ENCODE data around the gene FDXR.

FDXR gene

DNA sequence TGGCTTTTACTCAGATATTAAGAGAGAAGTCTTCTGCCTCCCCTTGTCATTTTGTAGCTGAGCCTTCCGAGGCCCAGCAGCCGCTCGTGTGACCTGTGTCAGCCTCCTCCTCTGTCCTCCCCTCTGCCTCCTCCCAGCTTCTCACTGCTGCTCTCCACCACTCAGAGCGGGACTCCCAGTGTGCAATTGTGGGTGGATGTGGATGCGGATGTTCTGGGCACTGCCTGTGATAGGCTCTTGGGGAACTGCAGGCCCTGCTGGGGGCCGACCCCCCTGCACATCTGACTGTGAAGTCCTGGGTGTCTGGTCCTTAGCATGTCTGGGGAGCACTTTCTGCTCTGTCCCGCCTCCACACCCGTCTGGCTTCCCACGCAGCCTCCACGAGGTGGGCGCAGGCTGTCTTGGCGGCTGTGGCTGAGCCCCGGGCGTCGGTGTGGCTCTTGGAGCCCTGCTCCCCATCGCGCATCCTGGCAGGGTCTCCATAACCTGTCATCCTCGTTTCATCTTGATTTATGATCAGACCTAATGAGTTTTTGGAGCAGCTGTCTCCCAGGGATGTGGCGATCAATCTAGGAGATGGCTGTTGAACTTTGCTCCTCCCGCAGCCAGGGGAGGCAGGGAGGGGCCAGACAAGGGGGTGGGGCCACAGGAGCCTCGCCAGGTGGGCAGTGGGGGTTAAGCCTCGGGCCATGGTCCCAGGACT, 41.2 kb downstream of the FDXR start:
- DNase-seq: no peak

DNA sequence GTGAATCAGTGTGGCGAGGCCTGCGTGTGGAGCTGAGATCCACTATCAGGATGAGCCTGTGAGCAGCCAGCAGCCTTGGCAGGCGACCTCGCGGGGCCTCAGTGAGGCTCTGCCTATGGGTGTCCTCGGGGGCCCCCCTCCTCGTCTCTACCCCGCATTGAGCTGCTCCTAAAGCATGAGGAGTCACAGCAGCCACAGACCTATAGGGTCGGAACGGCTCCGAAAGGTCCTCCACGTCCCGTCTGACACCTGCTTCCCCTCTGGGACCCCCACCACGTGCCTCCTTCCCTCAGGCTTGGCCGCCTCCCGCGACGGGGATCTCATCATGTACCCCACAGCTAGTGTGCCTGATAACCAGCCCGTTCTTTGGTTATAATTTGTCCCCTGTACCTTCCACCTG, 41.9 kb downstream of the FDXR start:
- DNase-seq: no peak

DNA sequence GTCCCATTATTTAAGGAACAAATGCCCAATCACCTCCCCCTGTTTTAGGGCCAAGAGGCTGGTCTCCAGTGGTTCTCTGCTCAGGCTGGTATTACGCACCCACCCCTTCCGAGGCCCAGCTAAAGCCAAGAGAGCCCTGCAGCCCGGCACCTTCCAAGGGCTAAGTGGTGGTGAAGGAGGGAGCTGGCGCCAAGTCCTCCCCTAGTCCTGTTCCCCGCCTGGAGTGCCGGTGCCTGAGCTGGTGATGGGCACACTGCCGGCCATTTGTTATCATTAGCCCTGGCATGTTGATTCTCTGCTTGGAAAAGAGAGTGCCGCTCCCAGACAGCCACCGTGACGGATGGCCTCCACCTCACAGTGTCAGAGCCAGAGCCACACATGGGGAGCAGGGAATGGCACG, 45.0 kb downstream of the FDXR start:
- no peak for DNase-seq

DNA sequence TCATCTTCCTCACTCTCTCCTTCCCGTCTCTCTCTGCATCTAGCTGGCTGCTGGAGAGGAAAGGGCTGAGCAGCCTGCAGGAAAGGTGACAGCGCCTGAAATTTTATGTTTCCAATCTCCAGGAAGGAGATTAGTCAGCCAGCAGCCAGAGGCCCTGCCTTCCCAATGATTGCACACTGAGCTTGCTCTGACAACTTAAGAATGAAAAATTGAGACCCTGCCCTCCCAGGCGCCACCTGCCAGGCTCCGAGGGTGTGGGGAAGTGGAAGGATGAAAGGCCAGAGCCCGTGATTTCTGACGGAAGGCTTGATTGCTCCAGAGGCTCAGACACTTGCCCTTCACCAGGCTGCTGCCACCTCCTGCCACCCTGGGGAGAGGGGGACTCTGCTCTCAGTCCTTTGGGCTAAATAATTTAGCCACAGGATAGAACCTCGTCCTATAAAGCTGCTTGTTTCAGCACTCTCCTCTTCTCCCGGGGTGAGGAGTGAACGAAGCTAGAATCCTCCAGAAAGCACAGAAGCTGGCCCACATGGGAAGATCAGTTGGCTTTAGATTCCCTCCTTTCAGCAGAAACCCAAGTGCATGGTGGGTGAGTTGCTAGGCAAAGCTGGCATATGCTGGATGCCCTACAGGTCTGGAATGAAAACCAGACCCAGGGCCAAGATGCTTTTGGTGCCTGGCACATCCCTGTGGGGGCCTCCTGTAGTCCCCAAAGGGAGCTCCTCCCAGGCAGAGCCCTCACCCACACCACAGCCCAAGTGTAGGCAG, 46.7 kb downstream of the FDXR start:
- no peak for DNase-seq

DNA sequence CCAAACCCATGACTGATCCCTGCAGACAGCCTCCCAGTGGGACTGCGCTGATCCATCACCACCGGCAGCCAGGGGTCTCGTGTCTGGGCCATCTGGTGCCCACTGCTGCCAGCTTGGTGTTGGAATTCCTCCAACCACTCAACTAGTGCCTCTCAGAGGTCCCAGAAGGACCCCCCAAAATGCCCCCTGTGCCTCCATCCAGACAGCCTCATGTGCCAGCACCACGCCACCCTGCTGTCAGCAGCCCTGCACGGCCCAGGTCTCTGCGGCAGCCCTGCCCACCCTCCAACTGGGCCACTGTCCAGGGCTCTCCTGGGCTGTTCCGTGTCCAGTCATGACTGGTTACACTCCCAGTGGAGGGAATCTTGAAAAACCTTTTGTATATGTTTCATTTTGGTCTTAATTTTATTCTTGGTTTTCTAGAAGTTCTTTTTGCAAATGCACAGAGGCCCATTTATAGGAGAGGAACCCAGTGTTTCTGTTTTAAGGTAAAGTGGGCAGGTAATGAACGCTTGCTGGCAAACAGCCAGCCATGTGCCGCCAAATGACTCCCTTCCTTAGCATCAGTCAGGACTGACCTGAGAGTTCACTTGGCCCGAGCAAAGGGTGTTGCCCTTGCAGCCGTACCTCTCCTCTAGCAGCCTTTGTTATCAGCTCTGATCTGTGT, 47.7 kb downstream of the FDXR start:
- no peak for DNase-seq

DNA sequence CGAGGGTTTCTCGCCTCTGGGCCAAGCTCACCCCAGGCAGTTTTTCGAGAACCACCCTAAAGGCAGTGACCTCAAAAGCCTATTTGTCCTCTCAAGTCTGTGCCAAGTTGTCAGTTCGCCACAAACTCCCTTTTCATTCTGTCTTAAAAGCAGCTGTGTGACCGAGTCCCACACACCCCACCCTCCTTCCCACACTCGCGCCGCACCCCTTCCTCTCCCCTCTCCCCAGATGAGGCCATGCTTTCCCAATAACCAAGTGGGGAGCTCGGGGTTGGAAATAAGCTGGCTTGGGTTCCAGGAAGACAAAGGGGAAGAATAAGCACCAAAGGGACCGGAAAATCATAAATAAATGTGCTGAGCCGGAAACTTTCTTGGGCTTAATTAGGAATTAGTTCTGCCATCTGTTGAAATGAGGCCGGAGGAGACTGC, 49.8 kb downstream of the FDXR start:
- no peak for DNase-seq

DNA sequence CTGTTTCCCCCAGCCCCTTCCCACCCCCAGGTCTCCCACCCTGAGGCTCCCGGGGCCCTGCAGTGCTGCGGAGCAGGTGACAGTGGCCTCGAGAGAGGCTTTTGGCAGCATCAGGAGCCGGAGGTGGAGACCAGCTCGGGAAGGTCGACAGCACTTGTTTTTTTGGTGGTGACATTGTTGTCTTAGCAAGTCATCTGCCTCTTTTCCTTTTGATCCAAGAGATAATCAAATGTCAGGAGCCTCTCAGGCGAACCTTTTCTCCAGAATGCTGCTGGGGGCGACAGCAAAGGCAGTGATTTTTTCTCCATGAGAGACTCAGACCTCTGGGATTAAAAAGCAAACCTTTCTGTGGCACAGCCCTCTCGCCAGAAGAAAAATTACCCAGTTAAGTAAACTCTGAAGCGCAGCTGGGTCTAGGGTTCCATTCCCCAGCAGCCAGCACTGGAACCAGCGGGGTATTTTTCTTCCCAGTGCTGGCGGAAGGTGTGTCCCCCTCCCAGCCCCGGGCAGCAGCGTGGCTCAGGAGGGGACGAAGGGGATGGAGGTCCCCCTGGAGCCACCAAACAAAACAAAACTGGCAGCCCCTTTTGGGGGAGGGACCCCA, 50.4 kb downstream of the FDXR start:
- no peak for DNase-seq

DNA sequence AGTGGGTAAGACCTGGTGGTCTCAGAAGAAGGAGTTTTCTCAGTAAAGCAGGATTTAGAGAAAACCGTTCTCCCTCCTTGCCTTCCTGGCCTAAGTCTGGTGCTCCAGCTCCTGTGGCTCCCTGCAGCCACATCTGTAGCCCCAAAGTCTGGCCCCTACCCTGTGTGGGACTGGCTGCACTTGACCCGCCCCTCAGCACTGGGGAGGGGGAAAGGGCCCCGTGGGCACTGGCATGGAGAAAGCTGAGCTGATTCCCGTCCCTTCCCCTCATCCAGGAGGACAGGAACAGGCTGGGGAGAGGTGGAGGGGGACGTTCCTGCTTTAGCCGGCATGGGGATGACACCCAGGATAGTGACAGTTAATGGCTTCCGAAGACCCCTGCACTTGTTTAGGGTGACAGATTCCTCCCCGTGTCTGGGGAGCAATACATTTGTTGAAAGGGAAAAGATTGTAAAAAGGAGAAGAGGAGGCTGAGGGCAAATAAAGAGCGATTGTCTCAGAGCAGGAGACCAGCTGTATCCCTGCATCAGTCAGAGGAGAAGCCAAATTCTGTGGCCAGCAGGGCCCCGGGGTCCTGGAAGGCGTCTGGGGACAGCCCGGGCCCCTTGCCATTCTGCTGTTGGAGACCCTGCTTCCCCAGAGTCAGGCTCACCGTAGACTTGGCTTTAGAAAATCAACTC, 51.0 kb downstream of the FDXR start:
- DNase-seq: no peak

DNA sequence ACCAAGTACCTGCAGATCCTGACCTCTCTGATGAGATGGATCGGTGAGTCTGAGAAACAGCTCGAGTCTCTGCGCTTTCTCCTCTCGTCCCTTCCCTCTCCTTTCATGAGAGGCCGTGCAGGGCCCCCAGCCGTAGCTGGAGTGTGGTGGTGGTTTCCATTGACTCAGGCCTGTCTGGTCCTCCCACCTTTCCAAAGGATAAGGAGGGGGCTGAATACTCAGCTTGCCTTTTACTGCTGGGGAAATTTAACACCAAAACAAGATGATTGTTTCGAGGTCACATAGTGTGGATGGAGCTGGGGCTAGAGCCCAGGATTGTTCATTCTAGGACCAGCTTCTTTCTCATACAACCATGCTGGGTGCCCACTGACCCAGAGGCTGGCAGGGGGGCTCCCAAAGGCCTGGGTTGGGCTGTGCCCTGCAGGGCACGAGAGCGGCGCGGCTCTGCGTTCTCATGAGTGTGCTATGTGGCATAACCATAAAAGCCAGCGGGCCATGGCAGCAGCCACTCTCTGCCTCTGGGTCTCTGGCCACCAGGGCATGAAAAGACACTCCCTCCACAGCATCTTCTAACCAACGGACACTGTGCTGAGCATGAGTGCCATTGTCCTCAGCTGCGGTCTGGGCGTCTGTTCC, 52.9 kb downstream of the FDXR start:
- DNase-seq: no peak

DNA sequence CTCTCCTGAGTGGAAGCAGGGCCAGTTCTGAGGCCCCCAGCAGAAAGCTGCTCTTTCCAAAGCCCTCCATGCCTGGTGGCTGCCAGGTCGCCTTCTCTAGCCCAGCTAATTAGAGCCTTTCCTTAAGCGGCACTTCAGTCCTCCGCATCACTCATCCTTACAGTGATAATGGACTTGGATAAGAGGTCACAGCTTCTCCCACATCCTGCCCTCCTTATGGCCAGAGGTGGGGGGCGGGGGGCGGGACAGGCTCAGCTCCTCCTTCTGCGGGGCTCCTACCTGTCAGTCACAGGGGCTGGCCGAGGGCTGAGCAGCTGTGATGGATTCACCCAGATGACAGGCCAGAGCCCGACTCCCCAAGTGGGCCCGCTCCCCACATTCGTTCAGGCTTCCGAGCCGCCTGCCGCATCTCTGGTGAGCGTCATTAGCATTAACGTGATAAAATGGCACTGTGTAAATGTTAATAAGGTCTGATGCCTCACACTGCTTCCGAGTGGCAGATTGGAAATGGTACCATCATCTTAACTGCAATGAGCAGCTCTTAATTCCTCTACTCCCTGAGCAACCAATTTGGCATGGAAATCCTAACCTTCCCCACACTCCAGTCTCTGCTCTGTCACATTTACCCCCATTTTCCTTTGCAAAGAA, 54.4 kb downstream of the FDXR start:
- no peak for DNase-seq

DNA sequence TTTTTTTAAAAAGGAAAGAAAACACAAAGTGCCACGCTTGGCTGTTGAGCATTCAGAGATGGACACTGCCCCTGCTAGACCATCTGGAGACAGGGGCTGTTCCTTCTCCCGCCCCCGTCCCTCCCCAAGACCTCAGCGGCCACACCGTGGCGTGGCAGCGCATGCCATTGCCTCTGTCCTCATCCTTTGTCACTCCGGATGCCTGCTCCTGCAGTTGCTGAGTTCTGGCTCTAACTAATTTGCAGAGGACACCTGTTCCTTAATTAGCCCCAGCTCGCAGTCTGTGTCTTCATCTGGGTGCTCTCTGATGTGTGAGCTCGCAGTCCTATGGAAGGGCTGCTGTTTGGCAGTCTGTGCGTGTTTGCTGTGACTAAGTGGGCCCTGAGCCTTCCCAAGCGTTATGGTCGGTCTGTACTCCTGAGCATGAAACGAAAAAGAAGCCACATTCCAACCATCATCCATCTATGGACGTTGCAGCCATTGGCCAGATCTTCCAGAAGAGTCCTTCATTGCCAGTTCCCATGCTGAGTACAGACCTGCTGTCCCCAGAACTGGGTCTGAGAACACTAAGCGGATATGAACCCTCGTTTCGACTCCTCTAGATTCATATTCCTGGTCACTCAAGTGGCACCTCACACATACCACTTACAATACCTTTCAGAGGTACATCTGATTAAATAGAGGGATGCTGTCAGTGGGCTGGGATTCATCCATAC, 55.7 kb downstream of the FDXR start:
- no peak for DNase-seq

DNA sequence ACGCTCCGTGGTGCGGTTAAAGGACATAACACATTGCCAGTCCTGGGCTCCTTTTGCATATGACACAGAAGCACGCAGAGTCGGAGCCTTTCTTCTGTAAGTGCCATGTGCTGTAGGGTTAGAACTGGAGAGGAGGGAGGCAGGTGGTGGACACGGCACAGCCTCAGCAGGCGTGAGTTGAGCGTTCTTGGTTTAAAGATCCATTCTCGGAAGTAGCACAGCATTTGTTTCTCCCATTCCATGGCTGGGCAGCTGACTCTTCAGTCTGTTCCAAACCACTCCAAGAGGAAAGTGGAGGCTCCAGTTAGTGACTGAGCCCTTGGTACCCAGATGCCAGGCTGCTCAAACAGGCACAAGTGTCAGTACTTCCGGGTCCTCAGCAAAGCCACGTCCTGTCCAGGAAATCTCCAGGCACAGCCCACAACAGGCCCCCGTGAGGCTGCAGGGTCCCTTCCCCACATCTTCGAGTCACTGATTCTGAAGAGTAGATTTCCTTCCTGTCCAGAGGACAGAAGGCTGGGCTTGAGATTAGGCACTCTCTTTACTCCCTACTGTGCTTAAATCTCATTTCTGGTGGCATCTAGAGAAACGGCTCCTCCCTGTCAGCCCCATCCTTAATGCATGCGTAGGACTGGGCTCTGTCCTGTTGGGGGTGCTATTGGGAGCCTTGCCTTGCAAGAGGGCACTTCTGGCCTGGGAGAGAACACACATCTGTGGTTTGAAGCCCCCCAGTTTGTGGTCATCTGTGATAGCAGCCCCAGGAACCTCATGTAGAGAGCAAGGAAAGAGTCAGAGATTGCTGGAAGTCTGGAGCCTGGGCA, 57.0 kb downstream of the FDXR start:
- no peak for DNase-seq

DNA sequence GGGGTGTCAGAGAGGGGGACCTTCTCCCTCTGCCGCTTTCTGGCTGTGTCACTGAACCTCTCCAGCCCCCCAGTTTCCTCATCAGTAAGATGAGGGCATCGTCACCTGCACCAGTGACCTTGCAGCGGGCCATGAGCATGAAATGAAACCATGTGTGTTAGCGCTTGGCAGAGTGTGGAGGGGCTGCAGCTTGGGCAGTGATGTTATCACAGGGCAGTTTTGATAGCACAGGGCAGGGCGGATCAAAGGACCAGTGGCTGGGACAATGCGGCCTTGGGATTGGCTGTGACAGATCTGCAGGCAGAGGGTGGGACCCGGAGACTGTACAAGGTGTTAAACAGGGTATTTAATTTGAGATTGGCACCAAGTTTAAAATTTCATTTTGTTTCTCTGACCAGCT, 57.7 kb downstream of the FDXR start:
- DNase-seq: no peak

DNA sequence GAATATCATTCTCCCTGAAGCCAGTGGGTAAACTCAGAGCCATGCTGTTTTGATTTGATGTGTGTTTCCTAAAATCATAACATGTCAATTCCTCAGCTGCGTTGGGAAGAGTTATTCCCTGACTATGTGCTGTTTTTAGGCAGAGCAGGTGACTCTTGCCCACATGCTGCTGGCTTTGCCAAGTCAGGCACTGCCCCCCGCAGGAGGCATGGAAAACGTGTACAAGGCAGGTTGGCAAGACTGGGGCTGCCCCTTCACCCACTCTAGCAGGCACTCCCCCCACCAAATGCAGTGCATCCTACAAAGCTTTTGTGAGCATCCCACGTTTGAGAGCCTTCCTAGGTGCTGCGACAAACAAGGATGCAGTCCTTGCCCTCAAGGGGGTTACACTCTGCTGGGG, 58.3 kb downstream of the FDXR start:
- DNase-seq: no peak
